Activated T-helper 2 cell treated with anti-CD3 and anti-CD28 coated beads, Interferon-gamma antibody, Interleukin-2, Interleukin-4, amounts not matched to agents 10 μg/mL and 5 μg/mL and 100 μg/mL, durations not matched to agents 14 hours and 24 hours and 36 hours (primary cell): ENCODE measurements around the gene CDON. TPM values are rescaled to one million over a fixed set of nuclear protein-coding genes. Genes with fewer than 3 reads are reported as not detected.

Experiments
- DNase-seq: peaks from one replicate; pipeline ENCODE4 v3.0.0; 2021; ENCODE audit warnings: low spot score
- H3K27ac Mint-ChIP-seq: one replicate; pipeline ENCODE4 v1.8.0; 2021; ENCODE audit warnings: mixed read lengths
- H3K27me3 Mint-ChIP-seq: one replicate; pipeline ENCODE4 v1.8.0; 2021; ENCODE audit warnings: low read depth, mixed read lengths
- H3K36me3 Mint-ChIP-seq: one replicate; pipeline ENCODE4 v1.8.0; 2021; ENCODE audit warnings: low read depth, mixed read lengths
- H3K4me1 Mint-ChIP-seq: one replicate; pipeline ENCODE4 v1.8.0; 2021; ENCODE audit warnings: low read depth, mixed read lengths
- H3K4me3 Mint-ChIP-seq: one replicate; pipeline ENCODE4 v1.8.0; 2021; ENCODE audit warnings: low read depth, mild to moderate bottlenecking, moderate library complexity, mixed read lengths
- H3K9me3 Mint-ChIP-seq: one replicate; pipeline ENCODE4 v1.8.0; 2021; ENCODE audit warnings: mixed read lengths
- intact Hi-C: fragments of 100-400 bp; cut with micrococcal nuclease; formaldehyde crosslinking; loops from one replicate; pipeline ENCODE4 v1.15.1; 2023
- total RNA-seq: library from RNA; stranded (reverse); gene quantifications from 2 replicates; pipeline ENCODE4 v1.2.3, GENCODE V29; 2022

The CDON gene
- total RNA-seq, 1 donor from 2014 or later: 3.2 TPM

DNA sequence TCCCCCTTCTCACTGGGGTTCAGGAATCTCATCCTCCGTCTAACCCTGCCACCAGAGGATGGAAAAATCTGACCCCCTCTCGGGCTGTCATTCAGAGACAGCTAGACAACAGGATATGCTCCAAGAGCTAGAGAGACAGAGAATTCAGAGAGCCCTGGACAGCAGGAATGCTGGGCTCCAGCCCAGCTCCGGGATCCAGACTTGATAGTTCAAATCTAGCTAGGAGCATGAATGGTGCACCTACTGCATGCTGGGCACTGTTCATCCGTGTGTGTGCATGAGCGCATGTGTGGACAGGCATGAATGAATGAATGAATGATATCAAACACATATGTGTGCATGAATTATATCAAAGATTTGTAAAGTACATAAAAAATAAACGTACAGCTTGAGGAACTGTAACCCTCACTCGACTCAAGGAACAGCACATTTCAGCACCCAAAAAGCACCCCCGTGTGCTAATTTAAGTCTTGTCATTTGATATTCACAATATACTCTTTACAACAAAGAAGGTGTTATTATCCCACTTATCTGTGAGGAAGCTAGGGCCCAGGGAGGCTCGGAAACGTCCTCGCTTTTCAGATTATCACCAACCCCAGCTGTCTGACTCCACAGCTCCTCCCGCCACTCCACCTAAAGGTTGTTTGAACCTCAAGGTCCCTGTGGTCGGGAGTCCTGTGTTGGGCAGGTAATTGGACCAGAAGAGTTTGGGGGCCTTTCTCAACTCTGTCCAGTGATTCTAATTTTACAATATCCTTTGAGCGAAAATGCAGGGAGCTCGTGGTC lies 117.5 kb downstream of the CDON start:
- no peak for DNase-seq
- H3K4me1 Mint-ChIP-seq: peaks cover 5% of the 10 kb centered on the region
- no peak overlapping the region for H3K27ac Mint-ChIP-seq

DNA sequence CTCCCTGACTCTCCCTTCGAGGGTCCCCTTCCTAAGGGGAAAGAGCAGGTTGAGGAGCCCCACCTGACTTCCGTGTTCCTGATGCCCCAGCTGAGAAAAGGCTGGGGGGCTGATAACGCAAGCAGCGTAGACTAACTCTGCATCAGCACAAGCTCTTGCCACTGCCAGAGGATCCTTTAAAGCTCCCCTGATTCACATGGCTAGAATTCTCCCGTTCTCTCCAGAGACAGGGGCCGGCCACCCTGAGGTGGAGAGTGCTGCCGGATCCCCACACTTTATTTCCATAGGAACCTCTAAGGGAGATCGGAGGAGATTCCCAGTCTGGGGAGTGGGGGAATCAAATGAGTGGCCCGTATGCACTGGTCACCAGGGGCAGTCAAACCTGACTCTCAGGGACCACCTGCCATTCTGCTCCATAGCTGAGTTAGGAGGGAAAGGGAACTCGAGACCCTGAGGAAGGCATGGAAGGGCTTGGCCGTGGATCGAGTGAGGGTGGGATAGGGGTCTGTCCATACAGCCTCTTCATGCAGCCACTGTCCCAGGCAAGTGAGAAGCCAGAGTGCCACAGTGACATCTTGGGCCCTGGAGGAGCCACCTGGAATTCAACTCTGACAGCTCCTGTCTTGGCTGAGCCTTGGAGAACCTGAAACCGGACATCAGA lies 118.2 kb downstream of the CDON start:
- no peak for DNase-seq

More for the DNA sequence above, 117.5 kb downstream of the CDON start:
- no peak overlapping the region for H3K4me3 Mint-ChIP-seq
- intact Hi-C loops: no loop called here
- H3K36me3 Mint-ChIP-seq: no peaks in the 10 kb centered on the region
- no peaks in the 10 kb centered on the region for H3K9me3 Mint-ChIP-seq
- H3K27me3 Mint-ChIP-seq: no peaks in the 10 kb centered on the region

DNA sequence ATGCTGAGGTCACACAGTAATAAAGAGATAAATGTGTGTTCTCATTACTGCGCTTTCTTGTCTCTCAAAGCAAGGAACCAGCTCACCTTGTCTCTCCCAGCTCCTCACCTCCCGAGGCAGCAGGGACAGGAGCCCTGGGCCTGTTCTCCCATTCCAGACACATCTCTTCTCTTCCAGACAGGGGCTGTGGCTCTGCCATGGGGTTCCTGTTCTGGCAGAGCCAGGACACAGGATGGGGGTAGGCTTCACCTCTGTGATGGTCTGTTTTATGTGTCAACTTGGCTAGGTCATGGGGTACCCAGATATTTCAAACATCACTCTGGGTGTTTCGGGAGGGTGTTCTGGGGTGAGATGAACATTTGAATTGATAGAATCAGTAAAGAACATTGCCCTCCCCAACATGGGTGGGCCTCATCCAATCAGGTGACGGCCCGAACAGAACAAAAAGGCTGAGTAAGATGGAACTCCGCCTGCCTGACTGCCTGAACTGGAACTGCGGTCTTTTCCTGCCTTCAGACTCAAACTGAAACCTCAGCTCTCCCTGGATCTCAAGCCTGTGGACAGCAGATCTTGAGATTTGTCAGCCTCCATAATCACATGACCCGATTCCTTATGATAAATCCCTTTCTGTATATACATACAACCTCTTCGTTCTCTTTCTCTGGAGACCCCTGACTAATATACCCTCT lies 118.9 kb downstream of the CDON start:
- DNase-seq: no peak
- Mint-ChIP-seq H3K4me3 (no peak overlapping the region), H3K4me1 (peaks cover 5% of the 10 kb centered on the region), H3K36me3 (no peaks in the 10 kb centered on the region), H3K27ac (no peak overlapping the region), H3K9me3 (no peaks in the 10 kb centered on the region), H3K27me3 (no peaks in the 10 kb centered on the region)
- intact Hi-C loops: no loop called here

More for the DNA sequence above, 118.2 kb downstream of the CDON start:
- H3K27me3 Mint-ChIP-seq: no peaks in the 10 kb centered on the region
- H3K4me3 Mint-ChIP-seq: no peak overlapping the region
- H3K36me3 Mint-ChIP-seq: no peaks in the 10 kb centered on the region
- intact Hi-C loops: no loop called here
- H3K27ac Mint-ChIP-seq: no peak overlapping the region
- H3K4me1 Mint-ChIP-seq: peaks cover 5% of the 10 kb centered on the region
- no peaks in the 10 kb centered on the region for H3K9me3 Mint-ChIP-seq

DNA sequence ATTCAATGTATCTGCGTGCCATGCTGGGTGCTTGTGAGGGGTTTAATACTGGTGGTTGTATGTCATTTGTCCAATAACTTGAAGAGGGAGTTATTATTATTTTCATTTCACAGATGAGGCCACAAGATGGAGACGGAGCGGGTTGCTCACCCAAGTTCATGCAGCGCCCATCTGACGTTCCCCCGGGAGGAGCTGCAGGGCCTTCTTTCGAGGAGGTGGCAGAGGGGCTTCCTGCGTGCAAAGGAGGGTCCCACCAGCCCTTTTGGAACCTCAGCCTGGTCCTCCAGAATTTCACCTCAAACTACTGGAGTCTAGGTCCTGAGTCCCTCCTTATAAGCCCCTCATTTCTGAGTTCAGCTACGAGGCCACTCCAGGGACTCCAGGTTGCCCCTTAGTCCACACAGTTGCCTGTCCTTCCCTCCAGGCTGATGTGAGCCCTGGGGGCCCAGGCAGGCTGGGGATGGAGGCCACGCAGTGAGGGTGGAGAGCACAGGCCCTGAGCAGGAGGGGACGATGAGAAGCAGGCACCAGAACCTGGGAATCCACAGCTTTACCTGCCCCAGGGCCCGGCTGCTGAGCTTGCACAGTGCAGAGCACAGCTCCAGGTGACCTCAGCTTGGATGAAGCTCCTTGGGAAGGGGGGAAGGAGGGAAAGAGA lies 119.8 kb downstream of the CDON start:
- Mint-ChIP-seq H3K4me3 (no peak overlapping the region), H3K27me3 (no peaks in the 10 kb centered on the region), H3K9me3 (no peaks in the 10 kb centered on the region), H3K4me1 (peaks cover 9% of the 10 kb centered on the region), H3K36me3 (no peaks in the 10 kb centered on the region), H3K27ac (no peak overlapping the region)
- DNase-seq: no peak
- intact Hi-C loops: loop anchor here (1.0 kb wide), 1 partner anchor 251 kb away; no protein-coding TSS in a partner anchor

DNA sequence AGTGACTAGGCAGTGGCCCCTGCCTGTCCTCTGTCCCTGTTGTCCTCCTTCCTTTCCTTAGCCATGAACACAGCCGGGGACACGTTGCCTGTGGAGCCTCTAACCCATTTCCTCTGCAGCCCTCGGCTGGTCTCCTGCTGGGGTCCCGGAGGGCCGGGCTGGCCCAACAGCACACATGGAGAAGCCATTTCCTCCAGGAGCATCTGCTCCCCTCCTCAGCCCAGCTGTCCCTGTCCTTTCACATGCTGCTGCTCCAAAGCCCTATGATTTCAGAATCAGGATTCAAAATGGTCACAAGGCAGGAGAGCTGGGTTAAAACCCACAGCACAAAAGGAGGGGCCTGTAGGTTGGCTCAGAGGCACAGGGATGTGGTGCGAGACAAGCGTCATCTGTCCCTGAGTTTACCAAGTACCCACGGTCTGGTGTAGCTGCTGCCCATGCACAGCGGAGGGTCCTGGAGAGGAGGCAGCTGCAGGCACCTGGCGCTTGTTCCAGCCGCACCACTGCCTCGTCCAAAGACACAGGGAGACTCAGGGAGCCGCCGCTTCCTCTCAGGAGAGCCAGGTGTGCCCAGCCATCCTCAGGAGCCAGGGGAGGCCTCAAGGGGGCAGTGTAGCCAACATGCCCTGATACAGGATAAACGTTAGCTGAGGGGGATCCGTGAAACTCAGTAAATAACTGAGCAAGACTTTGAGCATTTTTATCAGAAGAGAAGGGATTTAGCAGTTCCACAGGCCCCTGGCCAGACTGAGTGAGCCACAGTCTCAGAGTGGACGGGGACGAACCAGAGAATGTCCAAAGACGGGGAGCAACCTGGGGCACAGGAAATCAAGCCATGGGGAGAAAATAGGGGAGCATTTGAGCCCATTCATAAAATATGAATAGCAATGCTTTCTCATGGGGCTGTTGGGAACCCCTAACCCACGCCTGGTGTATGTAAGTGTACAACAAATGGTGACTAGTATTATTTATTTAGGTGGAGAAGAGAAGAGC lies 120.8 kb downstream of the CDON start:
- Mint-ChIP-seq H3K4me1 (peaks cover 9% of the 10 kb centered on the region), H3K27me3 (no peaks in the 10 kb centered on the region), H3K27ac (no peak overlapping the region), H3K9me3 (no peaks in the 10 kb centered on the region), H3K4me3 (no peak overlapping the region), H3K36me3 (no peaks in the 10 kb centered on the region)
- intact Hi-C loops: loop anchor here (1.0 kb wide), 1 partner anchor 252 kb away; no protein-coding TSS in a partner anchor
- DNase-seq: peak; percentile 22

DNA sequence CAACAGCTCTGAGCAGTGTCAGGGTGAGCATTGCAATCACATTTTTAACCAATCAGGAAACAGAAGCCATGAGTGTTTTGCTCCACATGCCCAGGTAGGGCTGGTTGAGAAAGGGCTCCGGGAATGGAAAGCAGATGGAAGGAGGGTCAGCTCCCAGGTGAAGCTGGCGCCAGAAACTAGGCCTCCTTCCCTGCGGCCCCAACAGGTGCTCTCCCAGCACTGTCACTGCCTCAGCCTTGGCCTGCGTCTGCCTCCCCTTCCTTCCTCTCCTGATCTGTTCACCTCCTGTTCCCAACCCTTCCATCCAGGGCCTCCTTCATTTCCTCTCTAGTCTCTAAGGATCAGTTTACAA lies 121.4 kb downstream of the CDON start:
- Mint-ChIP-seq H3K9me3 (no peaks in the 10 kb centered on the region), H3K4me3 (no peak overlapping the region), H3K27me3 (no peaks in the 10 kb centered on the region), H3K27ac (no peak overlapping the region), H3K36me3 (no peaks in the 10 kb centered on the region), H3K4me1 (peaks cover 9% of the 10 kb centered on the region)
- intact Hi-C loops: no loop called here
- no peak for DNase-seq

DNA sequence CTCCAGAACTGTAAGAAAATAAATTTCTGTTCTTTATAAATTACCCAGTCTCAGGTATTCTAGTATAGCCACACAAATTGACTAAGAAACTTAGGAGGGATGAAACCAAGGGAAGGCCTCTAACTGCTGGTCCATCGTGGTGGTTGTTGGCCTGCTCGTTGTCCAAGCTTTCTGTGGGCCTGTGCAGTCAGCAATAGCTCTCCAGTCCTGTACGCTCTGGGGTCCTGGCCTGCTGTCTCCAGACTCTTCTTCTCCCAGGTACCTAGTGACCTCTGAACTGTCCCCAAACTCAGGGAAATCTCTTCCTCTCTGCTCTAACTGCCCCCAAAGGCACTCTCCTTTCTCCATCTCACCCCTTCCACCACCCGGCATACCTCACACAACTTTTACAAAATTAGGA lies 122.5 kb downstream of the CDON start:
- Mint-ChIP-seq H3K27ac (no peak overlapping the region), H3K36me3 (no peaks in the 10 kb centered on the region), H3K9me3 (no peaks in the 10 kb centered on the region), H3K27me3 (no peaks in the 10 kb centered on the region), H3K4me1 (peaks cover 9% of the 10 kb centered on the region), H3K4me3 (no peak overlapping the region)
- DNase-seq: no peak
- intact Hi-C loops: no loop called here

DNA sequence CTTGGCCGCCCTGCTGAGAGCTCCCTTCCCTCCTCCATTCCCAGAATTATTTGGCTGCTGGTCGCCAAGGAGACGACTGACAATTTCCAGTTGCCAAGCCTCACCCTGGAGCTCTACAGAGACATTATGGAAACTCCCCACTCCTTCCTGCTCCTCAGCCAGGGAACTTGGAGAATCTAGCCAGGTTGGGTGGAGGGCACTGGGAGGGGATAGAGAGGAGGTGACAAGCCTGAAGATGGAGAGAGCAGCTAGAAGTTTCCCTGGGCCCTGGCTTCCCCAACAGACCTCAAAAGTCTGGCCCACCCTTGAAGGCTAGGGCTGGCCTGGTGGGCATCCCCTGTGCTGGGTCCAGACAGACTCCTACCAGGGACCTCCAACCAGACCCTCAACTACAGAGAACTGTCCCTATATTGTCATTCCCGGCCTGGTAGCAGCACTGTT lies 123.6 kb downstream of the CDON start:
- no peak for DNase-seq
- H3K4me1 Mint-ChIP-seq: peaks cover 9% of the 10 kb centered on the region
- H3K27me3 Mint-ChIP-seq: no peaks in the 10 kb centered on the region
- no peaks in the 10 kb centered on the region for H3K36me3 Mint-ChIP-seq
- H3K4me3 Mint-ChIP-seq: no peak overlapping the region
- no peaks in the 10 kb centered on the region for H3K9me3 Mint-ChIP-seq
- intact Hi-C loops: no loop called here
- no peak overlapping the region for H3K27ac Mint-ChIP-seq

DNA sequence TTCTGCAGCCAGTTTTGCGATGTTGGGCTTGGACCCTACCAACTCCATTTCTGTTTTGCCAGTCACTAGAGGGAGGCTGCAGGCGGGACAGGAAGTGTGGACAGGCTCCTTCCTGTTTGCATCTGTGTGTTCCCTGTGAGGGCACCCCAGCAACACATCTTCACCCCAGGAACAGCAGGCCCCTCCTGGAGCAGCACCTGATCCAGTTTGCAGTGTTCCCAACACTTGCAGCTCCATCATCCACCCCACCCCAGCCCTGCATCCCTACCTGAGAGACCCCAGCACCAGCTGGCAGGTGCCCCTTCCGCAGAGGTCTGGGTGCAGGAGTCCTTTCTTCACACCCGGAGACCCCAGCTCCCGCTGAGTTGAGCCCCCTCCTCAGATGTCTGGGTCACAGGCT lies 124.2 kb downstream of the CDON start:
- Mint-ChIP-seq H3K9me3 (no peaks in the 10 kb centered on the region), H3K27me3 (peaks cover 1% of the 10 kb centered on the region), H3K4me1 (peaks cover 9% of the 10 kb centered on the region), H3K4me3 (no peak overlapping the region), H3K36me3 (no peaks in the 10 kb centered on the region), H3K27ac (no peak overlapping the region)
- intact Hi-C loops: no loop called here
- no peak for DNase-seq

DNA sequence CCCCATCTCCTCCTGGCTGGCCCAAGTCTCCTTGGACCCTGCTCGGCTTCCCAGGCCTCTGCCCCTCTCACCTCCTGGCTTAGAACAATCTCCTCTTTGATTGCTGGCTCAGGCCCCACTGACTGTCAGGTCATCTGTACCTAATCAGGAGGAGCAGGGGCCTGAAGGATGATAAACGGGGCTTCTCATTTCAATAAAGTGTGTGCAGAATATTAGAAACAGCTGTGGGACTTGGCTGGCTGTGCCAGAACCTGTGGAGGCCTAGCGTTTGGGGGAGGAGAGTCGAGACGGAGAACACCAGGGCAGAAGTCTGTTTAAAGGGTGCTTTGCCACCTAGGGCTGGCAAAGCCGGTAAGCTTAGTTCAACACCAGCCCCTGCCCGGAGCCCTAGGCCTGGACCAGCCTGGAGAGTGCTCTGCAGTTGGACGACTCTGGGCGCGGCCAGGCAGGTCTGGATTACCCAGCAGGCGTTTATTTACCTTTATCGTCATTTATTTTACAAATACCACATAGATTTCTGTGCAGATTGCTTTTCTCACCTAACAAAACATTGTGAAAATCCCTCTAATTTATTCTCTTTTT lies 127.0 kb downstream of the CDON start:
- Mint-ChIP-seq H3K9me3 (no peaks in the 10 kb centered on the region), H3K27me3 (peaks cover 4% of the 10 kb centered on the region), H3K36me3 (no peaks in the 10 kb centered on the region), H3K4me3 (no peak overlapping the region), H3K27ac (no peak overlapping the region), H3K4me1 (peaks cover 6% of the 10 kb centered on the region)
- intact Hi-C loops: no loop called here
- no peak for DNase-seq

DNA sequence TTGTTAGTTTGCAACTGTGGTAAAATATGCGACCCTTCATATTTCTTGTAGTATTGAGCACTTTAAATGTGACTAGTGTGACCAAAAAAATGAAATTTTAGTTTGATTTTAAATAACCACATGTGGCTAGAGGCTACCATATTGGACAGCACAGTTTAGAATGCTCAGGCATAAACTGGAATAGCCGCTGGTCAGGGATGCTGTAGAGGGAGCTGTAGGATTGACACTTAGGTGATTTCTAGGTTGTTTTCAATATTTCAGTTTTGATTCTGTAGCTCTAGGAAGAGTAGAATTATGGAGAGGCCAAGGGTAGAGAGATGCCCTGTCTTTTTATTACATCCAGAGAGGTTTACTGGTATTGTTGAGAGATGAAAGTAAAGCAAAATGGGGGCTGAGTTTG lies 127.6 kb downstream of the CDON start:
- H3K36me3 Mint-ChIP-seq: no peaks in the 10 kb centered on the region
- intact Hi-C loops: no loop called here

More for the DNA sequence above, 127.6 kb downstream of the CDON start:
- Mint-ChIP-seq H3K27ac (no peak overlapping the region), H3K27me3 (peaks cover 5% of the 10 kb centered on the region), H3K9me3 (no peaks in the 10 kb centered on the region), H3K4me3 (no peak overlapping the region), H3K4me1 (peaks cover 6% of the 10 kb centered on the region)
- no peak for DNase-seq
